Ectodermal cell (in vitro differentiated cells): ENCODE measurements around the gene ANKLE1.
A peak's percentile ranks its signal among the peaks of the same experiment; 100 is the strongest.

Source experiments
- H3K27ac ChIP-seq: 2 replicates; pipeline ENCODE4 v1.7.0; 2013; ENCODE audit warnings: mild to moderate bottlenecking, low read depth, low read length; ENCODE audit not compliant: insufficient read depth, poor library complexity, severe bottlenecking
- H3K27me3 ChIP-seq: 2 replicates; pipeline ENCODE4 v1.7.0; 2013; ENCODE audit warnings: mild to moderate bottlenecking, low read length; ENCODE audit not compliant: insufficient read depth, control insufficient read depth, poor library complexity, severe bottlenecking
- H3K36me3 ChIP-seq: one replicate; pipeline ENCODE4 v1.7.0; 2013; ENCODE audit warnings: low read length; ENCODE audit not compliant: control insufficient read depth, insufficient read depth
- H3K4me1 ChIP-seq: one replicate; pipeline ENCODE4 v1.7.0; 2013; ENCODE audit warnings: low read length; ENCODE audit not compliant: control insufficient read depth, insufficient read depth
- H3K4me3 ChIP-seq: 2 replicates; pipeline ENCODE4 v1.7.0; 2013; ENCODE audit warnings: low read depth, low read length, control low read depth; ENCODE audit not compliant: insufficient read depth
- H3K9me3 ChIP-seq: 2 replicates; pipeline ENCODE4 v1.7.0; 2013; ENCODE audit warnings: mild to moderate bottlenecking, low read length, moderate library complexity; ENCODE audit not compliant: control insufficient read depth
- WGBS, 2 experiments: methylation state at CpG; one replicate each; pipeline ENCODE4 v1.1.7; 2013; ENCODE audit warnings: missing lambda C conversion rate in 2 of 2; 5-methylcytosine and 5-hydroxymethylcytosine counted together

ANKLE1 gene

DNA sequence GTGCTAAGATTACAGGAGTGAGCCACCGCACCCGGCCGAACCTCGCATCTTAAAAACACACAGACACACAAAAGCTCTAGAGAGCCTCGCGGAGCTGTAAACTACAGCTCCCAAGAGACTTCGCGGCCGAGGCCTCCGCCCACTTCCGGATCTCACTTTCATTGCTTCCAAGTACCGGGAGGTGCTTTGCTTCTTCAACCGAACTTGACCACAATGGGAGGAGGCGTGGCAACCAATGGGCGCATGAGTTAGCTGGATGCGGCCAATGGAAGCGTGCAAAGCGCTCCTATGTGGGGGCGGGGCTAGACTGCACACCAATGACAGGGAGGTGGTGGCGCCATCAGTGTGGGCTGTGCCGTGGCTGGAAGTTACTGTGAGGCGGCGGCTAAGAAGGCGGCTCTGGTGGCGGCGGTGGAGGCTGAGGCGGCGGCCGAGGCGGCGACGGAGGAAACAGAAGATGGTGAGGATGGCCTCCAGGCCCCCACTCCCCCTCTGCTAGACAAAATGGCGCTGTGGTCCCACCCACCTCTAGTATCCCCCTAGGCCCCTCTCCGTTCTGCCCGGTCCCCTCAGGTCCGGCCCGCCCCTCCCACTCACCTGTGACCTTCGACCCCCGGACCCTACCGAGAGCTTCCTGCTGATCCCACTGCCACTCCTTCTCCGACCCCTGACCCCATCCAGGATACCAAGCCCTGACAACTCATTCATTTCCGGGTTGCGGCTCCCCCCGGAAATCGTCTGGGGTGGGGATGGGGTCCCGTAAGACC, 27.7 kb downstream of the ANKLE1 start, which contains the start of gene DDA1:
TSS of gene DDA1 (plus strand) at position 366 of the 767 bp plus-strand sequence. CDS start at position 458, 92 bp downstream.
- 1% methylated on average over 46 of the region's 46 CpGs for WGBS, 2 experiments

GRCh38 chr19:17309965-17310461, 28.3 kb downstream of the ANKLE1 start:
- H3K27ac ChIP-seq = peak overlapping the region; percentile 63
- 9 to 10% methylated on average over 23 of the region's 23 CpGs for WGBS, 2 experiments

More for the DNA sequence above, 27.7 kb downstream of the ANKLE1 start, which contains the start of gene DDA1:
- no peaks in the 10 kb centered on the region for H3K27me3 ChIP-seq
- H3K9me3 ChIP-seq = no peaks in the 10 kb centered on the region
- H3K36me3 ChIP-seq = peaks cover 12% of the 10 kb centered on the region
- H3K27ac ChIP-seq = peak within 1 kb of the TSS; percentile 63
- H3K4me1 ChIP-seq = no peaks in the 10 kb centered on the region
- H3K4me3 ChIP-seq = peak within 1 kb of the TSS; percentile 92

GRCh38 chr19:17311455-17312188, 29.9 kb downstream of the ANKLE1 start:
- H3K36me3 ChIP-seq = peaks cover 24% of the 10 kb centered on the region
- 81 to 89% methylated on average over 11 of the region's 11 CpGs for whole genome bisulfite sequencing, 2 experiments
- no peaks in the 10 kb centered on the region for H3K27me3 ChIP-seq
- H3K4me1 ChIP-seq = no peaks in the 10 kb centered on the region
- H3K9me3 ChIP-seq = no peaks in the 10 kb centered on the region
- H3K27ac ChIP-seq = no peak overlapping the region
- H3K4me3 ChIP-seq = no peak overlapping the region

More at GRCh38 chr19:17309965-17310461, 28.3 kb downstream of the ANKLE1 start:
- peaks cover 17% of the 10 kb centered on the region for H3K36me3 ChIP-seq
- no peaks in the 10 kb centered on the region for H3K9me3 ChIP-seq
- H3K27me3 ChIP-seq = no peaks in the 10 kb centered on the region
- H3K4me3 ChIP-seq = peak overlapping the region; percentile 92
- no peaks in the 10 kb centered on the region for H3K4me1 ChIP-seq

DNA sequence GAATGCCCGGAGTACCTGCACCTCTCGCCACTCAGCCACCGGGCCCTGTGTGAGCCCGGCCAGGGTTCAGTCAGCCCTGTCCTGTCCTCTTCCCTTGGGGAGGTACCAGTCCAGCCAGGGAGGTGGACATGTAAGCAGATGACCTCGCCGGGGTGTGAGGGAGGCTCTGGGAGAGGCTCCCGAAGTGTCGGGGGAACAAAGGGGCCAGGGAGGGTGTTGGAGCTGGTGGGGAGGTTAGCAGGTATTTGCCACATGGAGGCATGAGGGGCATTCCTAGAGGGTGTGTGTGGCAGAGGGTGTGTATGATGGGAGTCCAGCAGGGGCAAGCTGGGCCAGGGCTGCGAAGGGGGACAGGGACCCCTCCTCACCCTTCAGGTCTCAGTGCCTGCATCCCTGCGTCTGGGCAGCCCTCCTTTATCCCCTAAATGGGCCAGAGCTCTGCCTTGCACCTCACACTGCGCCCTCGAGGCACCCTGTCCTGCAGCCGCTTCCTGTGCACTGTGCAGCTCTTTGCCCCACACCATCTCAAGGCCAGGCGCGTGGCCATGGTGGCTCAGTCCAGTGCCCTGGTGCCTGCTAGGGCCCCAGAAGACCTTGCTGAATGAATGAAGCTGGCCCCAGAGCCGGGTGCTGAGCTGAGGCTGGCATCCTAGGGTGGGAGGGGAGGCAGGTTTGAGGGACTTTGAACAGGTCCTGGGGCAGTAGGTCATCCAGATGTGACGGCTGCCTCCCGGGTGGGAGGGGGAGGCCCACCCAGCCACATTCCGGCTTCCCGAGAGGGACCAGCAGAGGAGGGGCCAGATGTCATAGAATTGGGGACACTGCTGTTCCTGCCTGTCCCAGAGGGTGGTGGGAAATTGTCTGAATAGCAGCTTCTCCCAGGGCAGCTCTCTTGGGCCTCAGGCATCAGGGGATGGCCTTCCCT, 30.8 kb downstream of the ANKLE1 start:
- H3K4me1 ChIP-seq = no peaks in the 10 kb centered on the region
- no peak overlapping the region for H3K4me3 ChIP-seq
- no peak overlapping the region for H3K27ac ChIP-seq
- H3K9me3 ChIP-seq = no peaks in the 10 kb centered on the region
- peaks cover 24% of the 10 kb centered on the region for H3K36me3 ChIP-seq
- WGBS, 2 experiments = 92% methylated on average over 20 of the region's 20 CpGs
- H3K27me3 ChIP-seq = no peaks in the 10 kb centered on the region

- Histone ChIP-seq H3K4me1 (no peaks in the 10 kb centered on the region), H3K4me3 (no peak overlapping the region), H3K9me3 (no peaks in the 10 kb centered on the region), H3K27me3 (no peaks in the 10 kb centered on the region), H3K36me3 (peaks cover 24% of the 10 kb centered on the region), H3K27ac (no peak overlapping the region)
- 95 to 97% methylated on average over 19 of the region's 19 CpGs for WGBS, 2 experiments
Observed at GRCh38 chr19:17314007-17314593, 32.4 kb downstream of the ANKLE1 start.

DNA sequence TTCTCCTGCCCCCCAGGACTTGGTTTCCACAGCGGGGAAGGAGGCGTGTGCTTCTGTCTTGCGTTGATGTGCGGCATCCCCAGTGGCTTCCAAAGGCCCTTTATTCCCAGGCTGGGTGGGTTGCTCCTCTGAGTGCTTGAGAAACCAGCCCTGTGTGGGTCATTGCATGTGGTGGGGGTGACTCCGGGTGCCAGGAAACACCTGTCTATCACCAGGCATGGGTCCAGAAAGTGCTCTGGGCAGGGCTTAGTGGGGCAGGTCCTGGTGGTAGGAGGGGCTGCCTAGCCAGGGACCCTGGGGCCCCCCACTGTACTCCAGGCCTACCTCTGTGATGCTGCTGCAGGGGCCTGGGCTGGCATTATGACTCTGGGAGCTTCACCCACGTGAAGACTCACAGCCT, 37.3 kb downstream of the ANKLE1 start:
- 90 to 95% methylated on average over 6 of the region's 6 CpGs for whole genome bisulfite sequencing, 2 experiments
- H3K36me3 ChIP-seq = peaks cover 20% of the 10 kb centered on the region

DNA sequence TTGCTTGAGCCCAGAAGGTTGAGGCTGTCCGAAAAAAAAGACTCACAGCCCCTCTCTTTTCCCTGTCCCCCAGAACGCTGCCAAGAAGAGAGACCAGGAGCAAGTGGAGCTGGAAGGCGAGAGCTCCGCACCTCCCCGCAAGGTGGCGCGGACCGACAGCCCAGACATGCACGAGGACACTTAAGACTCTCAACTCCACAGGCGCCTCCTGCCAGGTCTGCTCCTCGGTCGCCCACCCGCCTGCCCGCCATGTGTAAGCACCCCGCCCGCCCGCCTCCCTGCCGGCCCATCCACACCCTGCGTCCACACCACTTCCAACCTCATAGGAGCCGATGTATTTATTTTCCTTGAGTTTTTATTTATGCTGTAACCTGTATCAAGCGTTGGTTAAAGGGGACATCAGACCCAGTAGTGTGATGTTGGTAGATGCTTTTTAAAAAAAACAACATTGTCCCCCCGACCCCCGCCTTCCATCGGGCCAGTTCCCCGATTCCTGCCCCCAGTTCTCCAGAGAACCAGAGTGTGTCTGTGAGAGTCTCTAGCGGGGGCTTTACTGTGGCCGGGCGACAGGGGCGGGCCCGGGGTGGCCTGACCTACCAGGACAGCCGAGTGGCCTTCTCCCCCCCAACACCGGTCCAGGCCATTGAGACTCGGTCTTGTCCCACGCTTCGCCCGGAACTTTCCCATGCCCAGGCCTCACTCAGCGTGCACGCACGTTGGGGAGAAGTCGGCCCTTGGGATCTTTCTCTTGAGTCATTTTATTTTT, 38.0 kb downstream of the ANKLE1 start:
- no peaks in the 10 kb centered on the region for H3K4me1 ChIP-seq
- WGBS, 2 experiments = 94 to 95% methylated on average over 38 to 39 of the region's 40 CpGs
- H3K9me3 ChIP-seq = no peaks in the 10 kb centered on the region
- no peak overlapping the region for H3K27ac ChIP-seq
- H3K27me3 ChIP-seq = no peaks in the 10 kb centered on the region
- H3K4me3 ChIP-seq = no peak overlapping the region
- H3K36me3 ChIP-seq = peaks cover 14% of the 10 kb centered on the region

More for the DNA sequence above, 37.3 kb downstream of the ANKLE1 start:
- no peaks in the 10 kb centered on the region for H3K4me1 ChIP-seq
- H3K27me3 ChIP-seq = no peaks in the 10 kb centered on the region
- no peak overlapping the region for H3K27ac ChIP-seq
- H3K4me3 ChIP-seq = no peak overlapping the region
- H3K9me3 ChIP-seq = no peaks in the 10 kb centered on the region

DNA sequence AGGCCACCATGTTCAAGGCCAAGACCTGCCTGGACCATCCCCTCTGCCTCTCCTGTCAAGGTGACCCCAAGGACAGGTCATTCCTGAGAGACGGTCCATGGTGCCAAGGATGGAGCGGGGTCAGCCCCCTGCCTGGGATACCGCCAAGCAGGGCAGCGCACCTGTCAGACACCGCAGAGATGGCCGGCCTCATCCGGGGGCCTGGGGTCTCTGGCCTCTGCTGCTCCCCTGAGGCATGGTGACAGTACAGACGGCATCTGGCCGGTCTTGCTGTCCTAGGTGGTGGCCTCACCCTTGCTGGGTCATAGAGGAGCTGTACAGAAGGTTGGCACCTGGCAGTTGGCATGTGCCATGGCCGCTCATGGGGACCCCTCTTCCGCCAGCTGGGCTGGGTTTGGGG, 38.7 kb downstream of the ANKLE1 start:
- H3K4me3 ChIP-seq = no peak overlapping the region
- 86 to 89% methylated on average over 11 of the region's 11 CpGs for WGBS, 2 experiments
- H3K27ac ChIP-seq = no peak overlapping the region
- H3K27me3 ChIP-seq = no peaks in the 10 kb centered on the region
- H3K4me1 ChIP-seq = no peaks in the 10 kb centered on the region
- H3K9me3 ChIP-seq = no peaks in the 10 kb centered on the region
- peaks cover 15% of the 10 kb centered on the region for H3K36me3 ChIP-seq
